ENCODE results near the gene WSCD2. TPM values are rescaled to one million over a fixed set of nuclear protein-coding genes. Genes with fewer than 3 reads are reported as not detected.

Gene WSCD2
- total RNA-seq, 1 donor from 2014 or later, result 1.7 TPM

- Histone ChIP-seq H3K4me1 (peaks cover 46% of the 10 kb centered on the region), H3K9me3 (no peaks in the 10 kb centered on the region), H3K36me3 (peaks cover 14% of the 10 kb centered on the region), H3K27ac (no peak overlapping the region), H3K27me3 (no peaks in the 10 kb centered on the region), H3K4me3 (no peak overlapping the region)
- no peak for ATAC-seq
- TF ChIP-seq CTCF (IDR thresholded peaks at IDR 0.05), result no peak
- intact Hi-C loops (cut with DNase I), result no loop called here
- no peak for DNase-seq
Measured at GRCh38 chr12:108296945-108297344, 167.9 kb downstream of the WSCD2 start.

- no peak overlapping the region for H3K27ac ChIP-seq
- peaks cover 9% of the 10 kb centered on the region for H3K36me3 ChIP-seq
- no peak overlapping the region for H3K4me3 ChIP-seq
- DNase-seq (no peak), ATAC-seq (no peak)
- intact Hi-C loops (cut with DNase I), result no loop called here
- peaks cover 50% of the 10 kb centered on the region for H3K4me1 ChIP-seq
- H3K27me3 ChIP-seq, result no peaks in the 10 kb centered on the region
- H3K9me3 ChIP-seq, result no peaks in the 10 kb centered on the region
- no peak for TF ChIP-seq CTCF (IDR thresholded peaks at IDR 0.05)
Measured at GRCh38 chr12:108297424-108297823, 168.3 kb downstream of the WSCD2 start.

DNA sequence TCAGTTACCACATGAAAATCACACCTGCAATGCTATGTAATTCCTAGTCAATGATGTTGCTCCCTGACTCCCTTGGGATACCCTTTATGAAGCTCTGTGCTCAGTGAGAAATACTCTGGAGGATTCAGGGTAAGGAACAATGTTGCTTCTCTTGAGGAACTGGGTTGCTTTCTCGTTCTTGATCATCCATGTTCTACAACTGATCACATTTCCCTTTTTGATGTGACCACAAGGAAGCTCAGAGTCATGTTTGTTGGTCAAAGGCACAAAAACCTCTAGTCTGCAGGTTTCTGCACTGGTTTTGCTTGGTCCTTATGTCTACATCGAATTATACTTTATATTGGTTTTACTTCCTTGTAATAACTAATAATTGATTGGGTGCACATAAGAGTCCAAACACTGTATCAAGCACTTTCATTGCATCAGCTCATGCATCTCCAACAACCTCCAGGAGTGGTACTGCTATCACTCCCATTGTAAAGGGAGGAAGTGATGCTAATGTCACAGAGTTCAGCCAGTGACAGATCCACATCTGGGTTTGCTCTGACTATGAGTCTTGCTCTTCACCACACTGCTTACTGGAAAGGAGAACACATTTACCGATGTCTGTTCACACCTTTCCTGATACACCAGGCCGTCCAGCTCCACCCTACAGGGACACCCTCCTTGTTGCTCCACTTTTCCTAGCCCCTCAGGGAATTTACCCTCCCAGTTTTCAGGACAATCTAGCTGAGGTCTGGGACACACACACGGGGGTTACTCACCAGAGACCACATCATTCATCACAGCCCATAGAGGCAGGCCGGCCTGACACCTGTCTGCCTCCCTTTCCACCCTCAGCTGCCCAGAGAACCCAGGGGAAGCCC is 169.0 kb downstream of the WSCD2 start:
- intact Hi-C loops (cut with DNase I), result no loop called here
- no peak for TF ChIP-seq CTCF (IDR thresholded peaks at IDR 0.05)
- Histone ChIP-seq H3K9me3 (no peaks in the 10 kb centered on the region), H3K4me1 (peaks cover 57% of the 10 kb centered on the region), H3K27me3 (no peaks in the 10 kb centered on the region), H3K36me3 (peaks cover 2% of the 10 kb centered on the region), H3K27ac (no peak overlapping the region), H3K4me3 (no peak overlapping the region)
- no peak for DNase-seq
- peak; percentile 5 for ATAC-seq

- no peaks in the 10 kb centered on the region for H3K27me3 ChIP-seq
- peaks cover 64% of the 10 kb centered on the region for H3K4me1 ChIP-seq
- ATAC-seq, result no peak
- DNase-seq, result no peak
- H3K9me3 ChIP-seq, result no peaks in the 10 kb centered on the region
- H3K27ac ChIP-seq, result no peak overlapping the region
- TF ChIP-seq CTCF (IDR thresholded peaks at IDR 0.05), result no peak
- no peak overlapping the region for H3K4me3 ChIP-seq
- intact Hi-C loops (cut with DNase I), result no loop called here
- no peaks in the 10 kb centered on the region for H3K36me3 ChIP-seq
Measured at GRCh38 chr12:108298761-108299275, 169.7 kb downstream of the WSCD2 start.

DNA sequence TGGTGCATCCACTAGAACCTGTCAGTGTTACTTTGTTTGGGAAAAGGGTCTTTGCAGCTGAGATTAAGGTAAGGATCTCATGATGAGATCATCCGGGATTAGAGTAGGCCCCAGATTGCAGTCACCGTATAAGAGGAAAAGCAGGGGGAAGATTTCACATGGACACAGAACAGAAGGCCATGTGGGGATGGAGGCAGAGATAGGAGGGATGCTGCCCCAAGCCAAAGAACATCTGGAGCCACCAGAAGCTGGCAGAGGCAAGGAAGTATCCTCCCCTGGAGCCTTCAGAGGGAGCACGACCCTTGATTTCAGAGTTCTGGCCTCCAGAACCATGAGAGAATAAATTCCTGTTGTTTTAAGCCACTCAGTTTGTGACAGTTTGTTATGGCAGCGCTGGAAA is 170.4 kb downstream of the WSCD2 start:
- Histone ChIP-seq H3K4me3 (no peak overlapping the region), H3K27me3 (no peaks in the 10 kb centered on the region), H3K36me3 (no peaks in the 10 kb centered on the region), H3K4me1 (peaks cover 71% of the 10 kb centered on the region), H3K9me3 (no peaks in the 10 kb centered on the region), H3K27ac (peak overlapping the region; percentile 42)
- TF ChIP-seq CTCF (IDR thresholded peaks at IDR 0.05), result no peak
- DNase-seq (no peak), ATAC-seq (no peak)
- intact Hi-C loops (cut with DNase I), result no loop called here

Other genes starting within 250 kb of the WSCD2 start
- gene CMKLR1, start 210.0 kb downstream of the WSCD2 start, total RNA-seq, result 29.1 TPM